Astrocyte (in vitro differentiated cells and primary cell): Measurements from ENCODE around the gene ZC3H12A.

Experiments used
- CTCF ChIP-seq: IDR thresholded peaks from 2 replicates; pipeline ENCODE4 v1.5.1; 2011; ENCODE audit warnings: low read depth, mild to moderate bottlenecking, inconsistent platforms, low read length, moderate library complexity; ENCODE audit not compliant: insufficient read depth
- EZH2 ChIP-seq: IDR thresholded peaks from 2 replicates; pipeline ENCODE4 v1.6.1; 2012; ENCODE audit warnings: mild to moderate bottlenecking, low read length, inconsistent platforms; ENCODE audit not compliant: insufficient read depth

- TF ChIP-seq CTCF (no peak), EZH2 (no peak)
Measured at GRCh38 chr1:37425221-37425620, 49.2 kb upstream of the ZC3H12A start.
